A673 (cell line): Measurements from ENCODE around the gene PRUNE2. TPM values are rescaled to one million over a fixed set of nuclear protein-coding genes. Genes with fewer than 3 reads are reported as not detected.

Experiments
- BruUV-seq: library from RNA; stranded (reverse); fragments of 400-500 nt; replicated peaks from 2 replicates; lab custom pipeline; 2021; lab: Mats Ljungman, UMichigan
- CTCF ChIA-PET: fragments of 300-600 bp; sonication (Branson Sonifier 250); formaldehyde crosslinking; loops from one replicate; lab custom pipeline; 2022; ENCODE audit warnings: antibody characterized with exemption; lab: Charles Lee
- POLR2A ChIA-PET: fragments of 300-600 bp; sonication (Branson Sonifier 250); formaldehyde crosslinking; loops from one replicate; lab custom pipeline; 2022; ENCODE audit warnings: antibody characterized with exemption; ENCODE audit not compliant: low non-redundant PET; lab: Charles Lee
- DNase-seq: peaks from one replicate; pipeline ENCODE4 v3.0.0-alpha.2; 2015; ENCODE audit warnings: low spot score
- H3K27ac ChIP-seq: fragments of 200-600 bp; sonication (generic); 2 replicates; pipeline ENCODE4 v1.5.1; 2016; ENCODE audit warnings: mixed run types, low read depth, mild to moderate bottlenecking, mixed read lengths, antibody characterized with exemption, low read length; ENCODE audit not compliant: poor library complexity, severe bottlenecking
- H3K27me3 ChIP-seq: fragments of 200-600 bp; sonication (generic); replicated peaks from 2 replicates; pipeline ENCODE4 v1.6.1; 2017; ENCODE audit warnings: mixed run types, low read depth, mild to moderate bottlenecking, mixed read lengths, antibody characterized with exemption, low read length; ENCODE audit not compliant: insufficient read depth, poor library complexity
- H3K36me3 ChIP-seq: fragments of 200-600 bp; sonication (generic); 2 replicates; pipeline ENCODE4 v1.6.1; 2016; ENCODE audit warnings: mixed run types, mild to moderate bottlenecking, mixed read lengths, antibody characterized with exemption, low read length; ENCODE audit not compliant: insufficient read depth, poor library complexity, severe bottlenecking
- H3K4me1 ChIP-seq: fragments of 200-600 bp; sonication (generic); 2 replicates; pipeline ENCODE4 v1.6.1; 2017; ENCODE audit warnings: mixed run types, mild to moderate bottlenecking, mixed read lengths, antibody characterized with exemption, low read length; ENCODE audit not compliant: insufficient read depth, poor library complexity, severe bottlenecking
- H3K4me3 ChIP-seq: fragments of 200-600 bp; sonication (generic); 2 replicates; pipeline ENCODE4 v1.5.1; 2016; ENCODE audit warnings: low read depth, mixed run types, mild to moderate bottlenecking, mixed read lengths, low read length; ENCODE audit not compliant: poor library complexity, severe bottlenecking
- H3K9me3 ChIP-seq: fragments of 200-600 bp; sonication (generic); 2 replicates; pipeline ENCODE4 v1.6.1; 2016; ENCODE audit warnings: mixed run types, low read depth, mild to moderate bottlenecking, mixed read lengths, antibody characterized with exemption, low read length; ENCODE audit not compliant: poor library complexity, severe bottlenecking
- CTCF ChIP-seq: fragments of 300-800, 200-600 bp; sonication (generic); conservative IDR thresholded peaks from 2 replicates; pipeline ENCODE4 v1.5.1; 2017; ENCODE audit warnings: low read depth, mild to moderate bottlenecking, antibody characterized with exemption, low read length, moderate library complexity, mixed read lengths
- EZH2 ChIP-seq: fragments of 200-600 bp; sonication (generic); IDR thresholded peaks from 2 replicates; pipeline ENCODE4 v1.6.1; 2017; ENCODE audit warnings: borderline replicate concordance, low read depth, mild to moderate bottlenecking, mixed read lengths, antibody characterized with exemption, low read length; ENCODE audit not compliant: poor library complexity, severe bottlenecking
- intact Hi-C: fragments of 100-400 bp; cut with micrococcal nuclease; formaldehyde crosslinking; loops from one replicate; pipeline ENCODE4 v1.10.0; 2022; ENCODE audit not compliant: unreplicated experiment
- total RNA-seq: library from RNA; stranded (reverse); gene quantifications from 2 replicates; pipeline ENCODE4 v1.2.3, GENCODE V29; 2021

The PRUNE2 gene
- total RNA-seq, 1 experiment from 2014 or later, result not detected

DNA sequence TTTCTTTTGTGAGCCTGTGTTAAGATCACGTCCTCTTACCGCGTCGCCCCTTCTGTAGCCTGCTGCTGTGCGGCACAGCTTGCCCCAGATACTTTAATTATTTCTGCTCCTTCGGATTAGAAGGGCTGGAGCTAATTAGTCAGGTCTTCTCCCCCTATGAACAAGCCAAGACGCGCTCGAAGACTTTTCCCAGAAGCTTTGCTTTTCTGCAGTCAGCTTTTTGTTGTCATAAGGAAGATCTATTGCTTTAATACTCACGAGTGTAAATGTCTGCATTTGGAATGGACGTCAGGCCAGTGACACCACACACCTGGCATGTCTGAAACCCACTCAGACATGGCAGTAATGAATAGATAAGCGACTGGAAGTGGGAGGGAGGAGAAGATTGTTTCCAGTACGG, 37.0 kb downstream of the PRUNE2 start:
- CTCF ChIA-PET, result no interaction called here
- TF ChIP-seq CTCF (no peak), EZH2 (no peak)

DNA sequence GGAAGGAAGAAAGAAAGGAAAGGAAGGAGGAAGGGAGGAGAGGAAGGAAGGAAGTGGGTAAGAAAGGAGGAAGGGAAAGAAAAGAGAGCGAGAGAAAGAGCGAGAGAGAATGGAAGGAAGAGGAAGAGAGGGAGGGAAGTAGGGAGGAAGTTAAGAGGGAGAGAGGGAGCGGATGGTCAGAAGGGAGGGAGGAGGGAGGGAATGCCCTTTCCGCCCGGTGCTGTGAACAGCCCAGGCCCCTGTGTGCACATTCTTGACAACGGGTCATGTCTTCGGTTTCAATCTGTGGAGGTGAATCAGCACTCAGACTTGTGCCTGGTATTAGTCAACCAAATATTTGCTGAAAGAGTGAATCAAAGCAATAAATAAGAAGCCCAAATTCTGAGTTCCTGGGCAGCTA, 39.2 kb downstream of the PRUNE2 start:
- Histone ChIP-seq H3K4me3 (no peak overlapping the region), H3K36me3 (no peaks in the 10 kb centered on the region), H3K9me3 (no peaks in the 10 kb centered on the region), H3K4me1 (peaks cover 6% of the 10 kb centered on the region), H3K27ac (no peak overlapping the region), H3K27me3 (no peaks in the 10 kb centered on the region)
- ChIA-PET CTCF (no interaction called here), POLR2A (no interaction called here)
- BruUV-seq, result no TSS peak
- no peak for TF ChIP-seq CTCF
- no peak for TF ChIP-seq EZH2
- intact Hi-C loops, result no loop called here
- no peak for DNase-seq

More for the DNA sequence above, 37.0 kb downstream of the PRUNE2 start:
- Histone ChIP-seq H3K9me3 (no peaks in the 10 kb centered on the region), H3K27me3 (no peaks in the 10 kb centered on the region), H3K36me3 (no peaks in the 10 kb centered on the region), H3K4me3 (no peak overlapping the region), H3K4me1 (peaks cover 15% of the 10 kb centered on the region), H3K27ac (no peak overlapping the region)
- DNase-seq, result peak; percentile 21
- intact Hi-C loops, result no loop called here
- no TSS peak for BruUV-seq
- POLR2A ChIA-PET, result no interaction called here

DNA sequence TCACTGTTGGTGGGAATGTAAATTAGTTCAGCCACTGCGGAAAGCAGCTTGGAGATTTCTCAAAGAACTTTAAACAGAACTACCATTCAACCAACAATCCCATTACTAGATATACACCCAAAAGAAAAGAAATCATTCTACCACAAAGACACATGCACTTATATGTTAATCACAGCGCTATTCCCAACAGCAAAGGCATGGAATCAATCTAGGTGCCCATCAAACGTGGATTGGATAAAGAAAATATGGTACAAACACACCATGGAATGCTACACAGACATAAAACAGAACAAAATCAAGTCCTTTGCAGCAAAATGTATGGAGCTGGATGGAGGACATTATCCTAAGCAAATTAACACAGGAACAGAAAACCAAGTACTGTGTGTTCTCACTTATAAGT, 42.1 kb downstream of the PRUNE2 start:
- CTCF ChIA-PET, result no interaction called here
- POLR2A ChIA-PET, result no interaction called here
- Histone ChIP-seq H3K4me1 (peaks cover 6% of the 10 kb centered on the region), H3K9me3 (no peaks in the 10 kb centered on the region), H3K36me3 (no peaks in the 10 kb centered on the region), H3K27me3 (no peaks in the 10 kb centered on the region), H3K27ac (no peak overlapping the region), H3K4me3 (no peak overlapping the region)
- no peak for DNase-seq
- intact Hi-C loops, result no loop called here
- no TSS peak for BruUV-seq
- TF ChIP-seq CTCF, result no peak
- TF ChIP-seq EZH2, result no peak
